Measurements from ENCODE around the gene NABP2. TPM values are rescaled to one million over a fixed set of nuclear protein-coding genes. Genes with fewer than 3 reads are reported as not detected.

The NABP2 gene
- polyA plus RNA-seq, 1 donor from 2014 or later: 54.3 TPM

- H3K4me2 ChIP-seq (ENCODE audit: low read length): peak overlapping the region; percentile 38
- peak overlapping the region; percentile 79 for H3K27ac ChIP-seq (ENCODE audit: low read length)
- no peaks in the 10 kb centered on the region for H4K20me1 ChIP-seq (ENCODE audit: insufficient read depth)
- peak; percentile 75 for TF ChIP-seq MXI1 (conservative IDR thresholded peaks at IDR 0.05; ENCODE audit: poor library complexity, severe bottlenecking)
- TF ChIP-seq SMC3 (conservative IDR thresholded peaks at IDR 0.05; ENCODE audit: poor library complexity): no peak
- no peak for TF ChIP-seq RAD21 (conservative IDR thresholded peaks at IDR 0.05)
- peak; percentile 58 for TF ChIP-seq POLR2AphosphoS5 (IDR thresholded peaks at IDR 0.05)
- TF ChIP-seq TAF1 (IDR thresholded peaks at IDR 0.05; ENCODE audit: low read depth): no peak
- no peak for TF ChIP-seq EP300 (conservative IDR thresholded peaks at IDR 0.05; ENCODE audit: poor library complexity, severe bottlenecking)
- no peak for TF ChIP-seq CTCF (IDR thresholded peaks at IDR 0.05; ENCODE audit: poor library complexity, severe bottlenecking)
- no peak for TF ChIP-seq REST (IDR thresholded peaks at IDR 0.05; ENCODE audit: borderline replicate concordance)
- no peaks in the 10 kb centered on the region for H3K9me3 ChIP-seq (ENCODE audit: low read length)
- no peaks in the 10 kb centered on the region for H3K27me3 ChIP-seq (ENCODE audit: insufficient read depth, low read depth, low read length)
- peaks cover 32% of the 10 kb centered on the region for H3K79me2 ChIP-seq (replicated peaks; ENCODE audit: insufficient read depth, low read length)
- peak overlapping the region; percentile 97 for H3K4me3 ChIP-seq (ENCODE audit: low read length)
- peaks cover 7% of the 10 kb centered on the region for H3F3A ChIP-seq (ENCODE audit: insufficient read depth, low read length, poor library complexity, severe bottlenecking)
- peaks cover 5% of the 10 kb centered on the region for H3K36me3 ChIP-seq (ENCODE audit: insufficient read depth, low read length)
- H3K9me2 ChIP-seq (ENCODE audit: insufficient read depth, low read length): no peaks in the 10 kb centered on the region
- H3K9ac ChIP-seq (ENCODE audit: low read length): peak overlapping the region; percentile 99
- H2AFZ ChIP-seq (ENCODE audit: low read depth, low read length): peak overlapping the region; percentile 56
These were observed 34.0 kb upstream of the NABP2 start for GRCh38 chr12:56189918-56190694.

GRCh38 chr12:56190695-56191155 is 33.4 kb upstream of the NABP2 start:
- peak overlapping the region; percentile 97 for H3K4me3 ChIP-seq (ENCODE audit: low read length)
- H3K36me3 ChIP-seq (ENCODE audit: insufficient read depth, low read length): peaks cover 4% of the 10 kb centered on the region
- peak overlapping the region; percentile 27 for H3K4me2 ChIP-seq (ENCODE audit: low read length)
- no peaks in the 10 kb centered on the region for H3K27me3 ChIP-seq (ENCODE audit: insufficient read depth, low read depth, low read length)
- peaks cover 31% of the 10 kb centered on the region for H3K79me2 ChIP-seq (replicated peaks; ENCODE audit: insufficient read depth, low read length)
- H4K20me1 ChIP-seq (ENCODE audit: insufficient read depth): no peaks in the 10 kb centered on the region
- peak overlapping the region; percentile 99 for H3K9ac ChIP-seq (ENCODE audit: low read length)
- H3K9me2 ChIP-seq (ENCODE audit: insufficient read depth, low read length): no peaks in the 10 kb centered on the region
- H3F3A ChIP-seq (ENCODE audit: insufficient read depth, low read length, poor library complexity, severe bottlenecking): peaks cover 7% of the 10 kb centered on the region
- H3K9me3 ChIP-seq (ENCODE audit: low read length): no peaks in the 10 kb centered on the region
- H3K27ac ChIP-seq (ENCODE audit: low read length): peak overlapping the region; percentile 79
- TF ChIP-seq MXI1 (conservative IDR thresholded peaks at IDR 0.05; ENCODE audit: poor library complexity, severe bottlenecking) (no peak), SMC3 (conservative IDR thresholded peaks at IDR 0.05; ENCODE audit: poor library complexity) (no peak), EZH2 (IDR thresholded peaks at IDR 0.05; ENCODE audit: borderline replicate concordance, insufficient read depth, low read length, poor library complexity, severe bottlenecking) (no peak), POLR2AphosphoS5 (IDR thresholded peaks at IDR 0.05) (no peak), REST (IDR thresholded peaks at IDR 0.05; ENCODE audit: borderline replicate concordance) (no peak), EP300 (conservative IDR thresholded peaks at IDR 0.05; ENCODE audit: poor library complexity, severe bottlenecking) (no peak), TAF1 (IDR thresholded peaks at IDR 0.05; ENCODE audit: low read depth) (no peak), CTCF (IDR thresholded peaks at IDR 0.05; ENCODE audit: poor library complexity, severe bottlenecking) (no peak)
- no peak overlapping the region for H2AFZ ChIP-seq (ENCODE audit: low read depth, low read length)

Data from neural cell (in vitro differentiated cells).